Keratinocyte (primary cell): ENCODE data around the gene SPACA9. TPM values are rescaled to one million over a fixed set of nuclear protein-coding genes. Genes with fewer than 3 reads are reported as not detected.

ENCODE experiments used
- DNase-seq: peaks from one replicate; pipeline ENCODE4 v3.0.0-alpha.2; 2011; ENCODE audit warnings: low read depth, missing footprints, low spot score
- FAIRE-seq: peaks from 2 replicates; lab custom pipeline; 2011; peaks lifted over from hg19 to GRCh38; lab: Jason Lieb, UNC
- H2AFZ ChIP-seq: 2 replicates; pipeline ENCODE4 v1.6.0; 2012; ENCODE audit warnings: low read length, control low read depth, inconsistent platforms; ENCODE audit not compliant: control insufficient read depth
- H3K27ac ChIP-seq: 2 replicates; pipeline ENCODE4 v1.5.1; 2011; ENCODE audit warnings: low read length; ENCODE audit not compliant: control insufficient read depth, insufficient read depth
- H3K27me3 ChIP-seq: 3 replicates; pipeline ENCODE4 v1.6.0; 2011; ENCODE audit warnings: low read length; ENCODE audit not compliant: control insufficient read depth, insufficient read depth; ENCODE audit errors: extremely low read depth
- H3K36me3 ChIP-seq, 2 experiments: 2 replicates in 1 of 2; 3 replicates in 1 of 2; pipeline ENCODE4 v1.5.1; 2011; ENCODE audit warnings: low read length in 2 of 2, mild to moderate bottlenecking in 1 of 2; ENCODE audit not compliant: control insufficient read depth in 2 of 2, insufficient read depth in 2 of 2; ENCODE audit errors: extremely low read depth in 1 of 2
- H3K4me1 ChIP-seq: 3 replicates; pipeline ENCODE4 v1.5.1; 2011; ENCODE audit warnings: low read length; ENCODE audit not compliant: control insufficient read depth, insufficient read depth; ENCODE audit errors: extremely low read depth
- H3K4me2 ChIP-seq: 3 replicates; pipeline ENCODE4 v1.6.0; 2011; ENCODE audit warnings: low read depth, low read length; ENCODE audit not compliant: control insufficient read depth, insufficient read depth; ENCODE audit errors: extremely low read depth
- H3K4me3 ChIP-seq, 3 experiments: fragments of 200-600 bp in 1 of 3; sonication (generic) in 1 of 3; 2 replicates in 2 of 3; 3 replicates in 1 of 3; pipeline ENCODE4 v1.5.1; 2011 to 2016; ENCODE audit warnings: low read length in 3 of 3, mild to moderate bottlenecking in 3 of 3, control low read depth in 2 of 3, inconsistent platforms in 1 of 3, low read depth in 1 of 3, mixed read lengths in 1 of 3, mixed run types in 1 of 3, moderate library complexity in 1 of 3; ENCODE audit not compliant: control insufficient read depth in 2 of 3, insufficient read depth in 2 of 3; ENCODE audit errors: extremely low read depth in 1 of 3
- H3K79me2 ChIP-seq: 2 replicates; pipeline ENCODE4 v1.6.0; 2012; ENCODE audit warnings: low read length; ENCODE audit not compliant: control insufficient read depth, insufficient read depth
- H3K9ac ChIP-seq: 3 replicates; pipeline ENCODE4 v1.6.0; 2011; ENCODE audit warnings: low read length; ENCODE audit not compliant: control insufficient read depth, insufficient read depth; ENCODE audit errors: extremely low read depth
- H3K9me1 ChIP-seq: 3 replicates; pipeline ENCODE4 v1.6.0; 2011; ENCODE audit warnings: low read length; ENCODE audit not compliant: control insufficient read depth, insufficient read depth; ENCODE audit errors: extremely low read depth
- H3K9me3 ChIP-seq: 2 replicates; pipeline ENCODE4 v1.5.1; 2012; ENCODE audit warnings: low read depth, low read length; ENCODE audit not compliant: control insufficient read depth
- H4K20me1 ChIP-seq: 3 replicates; pipeline ENCODE4 v1.6.0; 2011; ENCODE audit warnings: low read length; ENCODE audit not compliant: control insufficient read depth, insufficient read depth; ENCODE audit errors: extremely low read depth
- EZH2 ChIP-seq: IDR thresholded peaks from one replicate; pipeline ENCODE4 v1.6.1; 2012; ENCODE audit warnings: inconsistent platforms, mild to moderate bottlenecking, low read length, moderate library complexity
- dilution Hi-C: fragments of 300-500 bp; cut with MboI; formaldehyde crosslinking; loops from one replicate; pipeline ENCODE4 v1.7.0; 2020; ENCODE audit warnings: low sequenced_read_pairs; ENCODE audit not compliant: extremely low pct_ligation_motif_present
- polyA plus RNA-seq, 5 experiments: library from polyadenylated mRNA; depleted of rRNA in 3 of 5; stranded (reverse) in 3 of 5; stranded (forward) in 1 of 5; unstranded in 1 of 5; fragments of >200 nt; gene quantifications; 1 replicate in 1 of 5; 2 replicates in 3 of 5; 3 replicates in 1 of 5; pipeline versions ENCODE4 v1.2.1 to v1.2.3, GENCODE V29; 2011 to 2012; ENCODE audit warnings: missing spikeins in 2 of 5, low read depth in 1 of 5, low replicate concordance in 1 of 5
- TF ChIP-seq, protein P1 (sequence below), 3 experiments: IDR thresholded peaks in 1 of 3; conservative IDR thresholded peaks in 1 of 3; optimal IDR thresholded peaks in 1 of 3; 2 replicates in 2 of 3; 3 replicates in 1 of 3; pipeline versions ENCODE3 to v1.5.1; 2011; ENCODE audit warnings: low read length in 3 of 3, mild to moderate bottlenecking in 3 of 3, moderate library complexity in 2 of 3, control low read depth in 1 of 3, inconsistent platforms in 1 of 3; ENCODE audit not compliant: insufficient read depth in 2 of 3; ENCODE audit errors: extremely low read depth in 1 of 3

Gene SPACA9
- polyA plus RNA-seq, 1 donor (not counting 4 experiments of a cell fraction or from before 2014, with no cell fraction given) = 3.6 TPM

DNA sequence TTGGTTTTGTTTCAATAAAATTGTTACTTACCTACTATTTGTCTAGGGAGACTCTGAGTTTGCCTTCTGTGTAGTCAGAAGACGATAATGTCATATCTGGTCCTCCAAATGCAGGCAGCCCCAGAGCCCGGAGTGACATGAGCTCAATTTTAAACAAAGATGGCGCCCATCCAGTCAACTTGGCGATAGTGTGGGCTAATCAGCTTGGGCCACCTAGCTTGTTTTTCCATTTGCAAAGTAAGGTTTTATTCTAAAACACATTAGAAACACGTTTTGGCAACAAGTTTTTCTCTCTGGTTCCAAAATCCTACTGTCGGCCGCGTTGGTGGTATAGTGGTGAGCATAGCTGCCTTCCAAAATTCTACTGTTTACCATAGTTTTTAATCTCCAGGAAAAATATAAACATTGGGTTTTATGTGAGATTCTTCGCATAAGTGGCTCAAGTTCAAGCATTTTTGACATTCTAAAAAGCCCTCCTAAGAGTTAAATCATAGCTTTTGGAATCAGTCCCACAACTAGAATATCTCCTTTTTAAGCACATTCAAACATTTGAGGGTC lies 52.6 kb downstream of the SPACA9 start:
- Histone ChIP-seq H3K4me1 (no peaks in the 10 kb centered on the region), H4K20me1 (no peaks in the 10 kb centered on the region), H2AFZ (no peak overlapping the region), H3K4me2 (no peak overlapping the region), H3K27me3 (no peaks in the 10 kb centered on the region), H3K9ac (no peak overlapping the region), H3K27ac (no peak overlapping the region), H3K36me3 (peaks cover 0 to 10% of the 10 kb centered on the region in 2 experiments), H3K9me1 (no peaks in the 10 kb centered on the region), H3K9me3 (no peaks in the 10 kb centered on the region), H3K4me3 (no peak overlapping the region), H3K79me2 (peaks cover 2% of the 10 kb centered on the region)
- no peak for TF ChIP-seq EZH2
- TF ChIP-seq, protein P1, sequence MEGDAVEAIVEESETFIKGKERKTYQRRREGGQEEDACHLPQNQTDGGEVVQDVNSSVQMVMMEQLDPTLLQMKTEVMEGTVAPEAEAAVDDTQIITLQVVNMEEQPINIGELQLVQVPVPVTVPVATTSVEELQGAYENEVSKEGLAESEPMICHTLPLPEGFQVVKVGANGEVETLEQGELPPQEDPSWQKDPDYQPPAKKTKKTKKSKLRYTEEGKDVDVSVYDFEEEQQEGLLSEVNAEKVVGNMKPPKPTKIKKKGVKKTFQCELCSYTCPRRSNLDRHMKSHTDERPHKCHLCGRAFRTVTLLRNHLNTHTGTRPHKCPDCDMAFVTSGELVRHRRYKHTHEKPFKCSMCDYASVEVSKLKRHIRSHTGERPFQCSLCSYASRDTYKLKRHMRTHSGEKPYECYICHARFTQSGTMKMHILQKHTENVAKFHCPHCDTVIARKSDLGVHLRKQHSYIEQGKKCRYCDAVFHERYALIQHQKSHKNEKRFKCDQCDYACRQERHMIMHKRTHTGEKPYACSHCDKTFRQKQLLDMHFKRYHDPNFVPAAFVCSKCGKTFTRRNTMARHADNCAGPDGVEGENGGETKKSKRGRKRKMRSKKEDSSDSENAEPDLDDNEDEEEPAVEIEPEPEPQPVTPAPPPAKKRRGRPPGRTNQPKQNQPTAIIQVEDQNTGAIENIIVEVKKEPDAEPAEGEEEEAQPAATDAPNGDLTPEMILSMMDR (optimal IDR thresholded peaks at IDR 0.05 in 1 of 3, IDR thresholded peaks at IDR 0.05 in 1 of 3, conservative IDR thresholded peaks at IDR 0.05 in 1 of 3; ENCODE audit: extremely low read depth in 1 of 3, insufficient read depth in 2 of 3, low read length in 3 of 3) = no peak
- FAIRE-seq = no peak
- dilution Hi-C loops = no loop called here
- DNase-seq = no peak

GRCh38 chr9:132935026-132935425 lies 56.3 kb downstream of the SPACA9 start:
- dilution Hi-C loops = no loop called here
- Histone ChIP-seq H3K9ac (no peak overlapping the region), H3K9me1 (no peaks in the 10 kb centered on the region), H3K27me3 (no peaks in the 10 kb centered on the region), H3K4me1 (no peaks in the 10 kb centered on the region), H3K4me3 (no peak overlapping the region), H3K27ac (no peak overlapping the region), H3K79me2 (peaks cover 23% of the 10 kb centered on the region), H4K20me1 (no peaks in the 10 kb centered on the region), H3K9me3 (no peaks in the 10 kb centered on the region), H3K36me3 (peaks cover 0 to 3% of the 10 kb centered on the region in 2 experiments), H3K4me2 (no peak overlapping the region), H2AFZ (no peak overlapping the region)
- FAIRE-seq (no peak), DNase-seq (no peak)
- TF ChIP-seq, protein P1 (optimal IDR thresholded peaks at IDR 0.05 in 1 of 3, IDR thresholded peaks at IDR 0.05 in 1 of 3, conservative IDR thresholded peaks at IDR 0.05 in 1 of 3; ENCODE audit: extremely low read depth in 1 of 3, insufficient read depth in 2 of 3, low read length in 3 of 3) = no peak
